GM23338 (cell line): ENCODE data around the gene PPP2R5E. TPM values are rescaled to one million over a fixed set of nuclear protein-coding genes. Genes with fewer than 3 reads are reported as not detected.

ENCODE experiments used
- ATAC-seq: fragments of 200-7000 bp; cut with Tn5 transposase; 3 replicates; pipeline ENCODE4 v1.9.1; 2020
- DNase-seq: peaks from one replicate; pipeline ENCODE4 v3.0.0-alpha.2; 2015; ENCODE audit warnings: low spot score
- H2AFZ ChIP-seq: fragments of 200-600 bp; sonication (generic); 2 replicates; pipeline ENCODE4 v1.8.0; 2016; ENCODE audit warnings: antibody characterized with exemption, mild to moderate bottlenecking, moderate library complexity
- H3F3A ChIP-seq: fragments of 200-600 bp; sonication (generic); replicated peaks from 2 replicates; pipeline ENCODE4 v1.8.0; 2017; ENCODE audit warnings: antibody characterized with exemption, mixed run types, low read depth
- H3K27ac ChIP-seq: fragments of 200-600 bp; sonication (generic); 2 replicates; pipeline ENCODE4 v1.6.1; 2016; ENCODE audit warnings: low read depth
- H3K27me3 ChIP-seq: fragments of 200-600 bp; sonication (generic); 2 replicates; pipeline ENCODE4 v1.8.0; 2016; ENCODE audit warnings: mild to moderate bottlenecking, mixed run types, moderate library complexity; ENCODE audit not compliant: insufficient read depth
- H3K36me3 ChIP-seq: fragments of 200-600 bp; sonication (generic); 2 replicates; pipeline ENCODE4 v1.8.0; 2016; ENCODE audit warnings: mild to moderate bottlenecking; ENCODE audit not compliant: insufficient read depth
- H3K4me1 ChIP-seq: fragments of 200-600 bp; sonication (generic); 2 replicates; pipeline ENCODE4 v1.8.0; 2016; ENCODE audit warnings: mild to moderate bottlenecking, moderate library complexity; ENCODE audit not compliant: insufficient read depth
- H3K4me2 ChIP-seq: fragments of 200-600 bp; sonication (generic); 2 replicates; pipeline ENCODE4 v1.7.1; 2017; ENCODE audit warnings: mixed run types
- H3K4me3 ChIP-seq: fragments of 200-600 bp; sonication (generic); 2 replicates; pipeline ENCODE4 v1.6.1; 2016; ENCODE audit warnings: mixed run types
- H3K79me2 ChIP-seq: fragments of 200-600 bp; sonication (generic); replicated peaks from 2 replicates; pipeline ENCODE4 v1.8.0; 2017; ENCODE audit warnings: mild to moderate bottlenecking; ENCODE audit not compliant: insufficient read depth
- H3K9me2 ChIP-seq: fragments of 200-600 bp; sonication (generic); 2 replicates; pipeline ENCODE4 v1.8.0; 2017; ENCODE audit not compliant: insufficient read depth
- H4K20me1 ChIP-seq: fragments of 200-600 bp; sonication (generic); replicated peaks from 2 replicates; pipeline ENCODE4 v1.8.0; 2017; ENCODE audit warnings: mild to moderate bottlenecking; ENCODE audit not compliant: insufficient read depth
- H3K27ac Mint-ChIP-seq: 2 replicates; pipeline ENCODE4 v1.8.0; 2020; ENCODE audit warnings: inconsistent platforms, mild to moderate bottlenecking, moderate library complexity, mixed read lengths
- H3K27me3 Mint-ChIP-seq: 3 replicates; pipeline ENCODE4 v1.8.0; 2022; ENCODE audit warnings: low read depth, mild to moderate bottlenecking, moderate library complexity, mixed read lengths, inconsistent platforms; ENCODE audit not compliant: insufficient read depth, poor library complexity
- H3K36me3 Mint-ChIP-seq: 3 replicates; pipeline ENCODE4 v1.8.0; 2021; ENCODE audit warnings: low read depth, mild to moderate bottlenecking, inconsistent platforms, moderate library complexity, mixed read lengths
- H3K4me1 Mint-ChIP-seq: 3 replicates; pipeline ENCODE4 v1.8.0; 2020; ENCODE audit warnings: mild to moderate bottlenecking, inconsistent platforms, mixed read lengths
- H3K4me3 Mint-ChIP-seq: 3 replicates; pipeline ENCODE4 v1.8.0; 2021; ENCODE audit warnings: moderate library complexity, mild to moderate bottlenecking, inconsistent platforms, mixed read lengths
- H3K9me3 Mint-ChIP-seq: 3 replicates; pipeline ENCODE4 v1.8.0; 2020; ENCODE audit warnings: moderate library complexity, mild to moderate bottlenecking, inconsistent platforms, mixed read lengths
- ETS1 ChIP-seq: IDR thresholded peaks from 2 replicates; pipeline ENCODE4 v1.6.1; 2016; ENCODE audit warnings: antibody characterized with exemption
- EZH2phosphoT487 ChIP-seq: fragments of 200-600 bp; sonication (generic); IDR thresholded peaks from one replicate; pipeline ENCODE4 v1.8.1; 2018; ENCODE audit warnings: antibody characterized with exemption; ENCODE audit not compliant: unreplicated experiment
- JUNB ChIP-seq: IDR thresholded peaks from one replicate; pipeline ENCODE4 v1.6.1; 2016; ENCODE audit warnings: antibody characterized with exemption; ENCODE audit not compliant: unreplicated experiment
- POLR2AphosphoS5 ChIP-seq: IDR thresholded peaks from 2 replicates; pipeline ENCODE4 v1.6.1; 2016; ENCODE audit warnings: antibody characterized with exemption, low read depth
- REST ChIP-seq: IDR thresholded peaks from one replicate; pipeline ENCODE4 v1.6.1; 2018; ENCODE audit warnings: antibody characterized with exemption; ENCODE audit not compliant: unreplicated experiment
- ZNF114 ChIP-seq: fragments of 250-450 bp; sonication (Bioruptor Pico); IDR thresholded peaks from 2 replicates; pipeline ENCODE4 v1.5.0; 2020; ENCODE audit warnings: mild to moderate bottlenecking, moderate library complexity
- ZNF331 ChIP-seq: fragments of 250-450 bp; sonication (Bioruptor Pico); IDR thresholded peaks from 2 replicates; pipeline ENCODE4 v1.5.0; 2020; ENCODE audit warnings: low read depth, mild to moderate bottlenecking, moderate library complexity
- ZNF462 ChIP-seq: fragments of 250-450 bp; sonication (Bioruptor Pico); IDR thresholded peaks from 2 replicates; pipeline ENCODE4 v1.5.0; 2020; ENCODE audit warnings: mild to moderate bottlenecking, moderate library complexity
- polyA plus RNA-seq: library from polyadenylated mRNA; unstranded; fragments of >200 nt; fragmentation: Nextera tagmentation; extraction: Ambion mirVana; gene quantifications from 2 replicates; pipeline ENCODE4 v1.2.1, GENCODE V29; 2016
- total RNA-seq: library from RNA; depleted of rRNA; stranded (reverse); fragments of >200 nt; shearing (Covaris generic); gene quantifications from 2 replicates; pipeline ENCODE4 v1.2.3, GENCODE V29; 2014

PPP2R5E gene
- total and polyA plus RNA-seq, 2 experiments from 2014 or later, result 40.9 to 45.5 TPM

GRCh38 chr14:63492391-63492790 is 50.8 kb downstream of the PPP2R5E start:
- H3K4me1 Mint-ChIP-seq, result peaks cover 34% of the 10 kb centered on the region
- H2AFZ ChIP-seq, result no peak overlapping the region
- TF ChIP-seq ETS1 (no peak), ZNF114 (CRISPR knock-in tag) (no peak), POLR2AphosphoS5 (no peak), JUNB (no peak), REST (no peak), ZNF462 (CRISPR knock-in tag) (no peak), ZNF331 (CRISPR knock-in tag) (no peak), EZH2phosphoT487 (no peak)
- H3F3A ChIP-seq, result no peaks in the 10 kb centered on the region
- H3K4me3 Mint-ChIP-seq, result no peak overlapping the region; the same call in 2 of the 3 replicates
- H3K9me2 ChIP-seq, result no peaks in the 10 kb centered on the region
- H3K36me3 ChIP-seq, result no peaks in the 10 kb centered on the region
- H3K79me2 ChIP-seq, result peaks cover 98% of the 10 kb centered on the region
- no peaks in the 10 kb centered on the region for H3K36me3 Mint-ChIP-seq
- H3K4me1 ChIP-seq, result peaks cover 30% of the 10 kb centered on the region
- peaks cover 48% of the 10 kb centered on the region for H4K20me1 ChIP-seq
- peaks cover 2% of the 10 kb centered on the region for H3K27me3 Mint-ChIP-seq
- H3K27ac Mint-ChIP-seq, result peak overlapping the region; percentile 86
- peak overlapping the region; percentile 14; the same call in 1 of the 2 replicates for H3K27ac ChIP-seq
- H3K4me2 ChIP-seq, result 0 out of 2 replicates have a peak overlapping the region, but pooled peaks have one; percentile 7
- DNase-seq (no peak), ATAC-seq (no peak)
- no peaks in the 10 kb centered on the region for H3K27me3 ChIP-seq
- no peaks in the 10 kb centered on the region for H3K9me3 Mint-ChIP-seq
- H3K4me3 ChIP-seq, result no peak overlapping the region
